Loucy (cell line): ENCODE results near the gene NPTN.

Experiments
- CTCF ChIP-seq: fragments of 200-600 bp; sonication (generic); conservative IDR thresholded peaks from 2 replicates; pipeline ENCODE4 v1.5.1; 2014; ENCODE audit warnings: mild to moderate bottlenecking, antibody characterized with exemption, low read length
- EZH2phosphoT487 ChIP-seq: fragments of 200-600 bp; IDR thresholded peaks from 2 replicates; pipeline ENCODE4 v1.6.1; 2018; ENCODE audit warnings: antibody characterized with exemption, mild to moderate bottlenecking, moderate library complexity, borderline replicate concordance

- TF ChIP-seq CTCF (no peak), EZH2phosphoT487 (no peak)
These were observed 15.8 kb downstream of the NPTN start for GRCh38 chr15:73617301-73617831.
